Adipocyte (in vitro differentiated cells): ENCODE results near the gene SAMM50.

ENCODE experiments used
- DNase-seq: peaks from one replicate; pipeline ENCODE4 v3.0.0-alpha.2; 2015; ENCODE audit warnings: low read depth
- H3K27me3 ChIP-seq: replicated peaks from 2 replicates; pipeline ENCODE4 v1.7.0; 2013; ENCODE audit warnings: mild to moderate bottlenecking, low read length, moderate library complexity; ENCODE audit not compliant: control insufficient read depth, insufficient read depth
- H3K36me3 ChIP-seq: 2 replicates; pipeline ENCODE4 v1.7.0; 2013; ENCODE audit warnings: low read length, mild to moderate bottlenecking, moderate library complexity; ENCODE audit not compliant: control insufficient read depth, insufficient read depth, severe bottlenecking
- H3K4me1 ChIP-seq: 2 replicates; pipeline ENCODE4 v1.7.0; 2013; ENCODE audit warnings: mild to moderate bottlenecking, low read length, moderate library complexity; ENCODE audit not compliant: control insufficient read depth, insufficient read depth
- H3K4me3 ChIP-seq: 2 replicates; pipeline ENCODE4 v1.7.0; 2013; ENCODE audit warnings: mild to moderate bottlenecking, low read length, moderate library complexity
- H3K9ac ChIP-seq: 2 replicates; pipeline ENCODE4 v1.7.0; 2013; ENCODE audit warnings: mild to moderate bottlenecking, low read length, moderate library complexity
- H3K9me3 ChIP-seq: 2 replicates; pipeline ENCODE4 v1.7.0; 2013; ENCODE audit warnings: mild to moderate bottlenecking, low read length, moderate library complexity; ENCODE audit not compliant: control insufficient read depth

SAMM50 gene

GRCh38 chr22:43968614-43969013 is 13.4 kb downstream of the SAMM50 start:
- no peak for DNase-seq
- no peaks in the 10 kb centered on the region for H3K9me3 ChIP-seq
- H3K4me1 ChIP-seq: no peaks in the 10 kb centered on the region
- H3K9ac ChIP-seq: no peak overlapping the region
- peaks cover 95% of the 10 kb centered on the region for H3K36me3 ChIP-seq
- H3K4me3 ChIP-seq: no peak overlapping the region
- H3K27me3 ChIP-seq: no peaks in the 10 kb centered on the region

GRCh38 chr22:43969021-43969878 is 14.0 kb downstream of the SAMM50 start:
- H3K27me3 ChIP-seq: no peaks in the 10 kb centered on the region
- H3K9me3 ChIP-seq: no peaks in the 10 kb centered on the region
- no peak for DNase-seq
- peaks cover 95% of the 10 kb centered on the region for H3K36me3 ChIP-seq
- no peaks in the 10 kb centered on the region for H3K4me1 ChIP-seq
- no peak overlapping the region for H3K9ac ChIP-seq
- H3K4me3 ChIP-seq: no peak overlapping the region

GRCh38 chr22:43969989-43970755 is 14.9 kb downstream of the SAMM50 start:
- no peaks in the 10 kb centered on the region for H3K9me3 ChIP-seq
- H3K4me1 ChIP-seq: no peaks in the 10 kb centered on the region
- no peak for DNase-seq
- no peak overlapping the region for H3K4me3 ChIP-seq
- no peak overlapping the region for H3K9ac ChIP-seq
- no peaks in the 10 kb centered on the region for H3K27me3 ChIP-seq
- H3K36me3 ChIP-seq: peaks cover 95% of the 10 kb centered on the region

- H3K9me3 ChIP-seq: no peaks in the 10 kb centered on the region
- H3K36me3 ChIP-seq: peaks cover 95% of the 10 kb centered on the region
- no peak overlapping the region for H3K9ac ChIP-seq
- H3K4me3 ChIP-seq: no peak overlapping the region
- DNase-seq: no peak
- H3K27me3 ChIP-seq: no peaks in the 10 kb centered on the region
- no peaks in the 10 kb centered on the region for H3K4me1 ChIP-seq
Measured at GRCh38 chr22:43971112-43971511, 15.9 kb downstream of the SAMM50 start.

GRCh38 chr22:43972931-43973462 is 17.8 kb downstream of the SAMM50 start:
- H3K9me3 ChIP-seq: no peaks in the 10 kb centered on the region
- no peak overlapping the region for H3K4me3 ChIP-seq
- H3K4me1 ChIP-seq: no peaks in the 10 kb centered on the region
- H3K36me3 ChIP-seq: peaks cover 95% of the 10 kb centered on the region
- H3K27me3 ChIP-seq: no peaks in the 10 kb centered on the region
- H3K9ac ChIP-seq: no peak overlapping the region
- no peak for DNase-seq

- Histone ChIP-seq H3K9ac (no peak overlapping the region), H3K27me3 (no peaks in the 10 kb centered on the region), H3K4me1 (no peaks in the 10 kb centered on the region), H3K36me3 (peaks cover 95% of the 10 kb centered on the region), H3K4me3 (no peak overlapping the region), H3K9me3 (no peaks in the 10 kb centered on the region)
- no peak for DNase-seq
Measured at GRCh38 chr22:43974028-43974545, 18.8 kb downstream of the SAMM50 start.

DNA sequence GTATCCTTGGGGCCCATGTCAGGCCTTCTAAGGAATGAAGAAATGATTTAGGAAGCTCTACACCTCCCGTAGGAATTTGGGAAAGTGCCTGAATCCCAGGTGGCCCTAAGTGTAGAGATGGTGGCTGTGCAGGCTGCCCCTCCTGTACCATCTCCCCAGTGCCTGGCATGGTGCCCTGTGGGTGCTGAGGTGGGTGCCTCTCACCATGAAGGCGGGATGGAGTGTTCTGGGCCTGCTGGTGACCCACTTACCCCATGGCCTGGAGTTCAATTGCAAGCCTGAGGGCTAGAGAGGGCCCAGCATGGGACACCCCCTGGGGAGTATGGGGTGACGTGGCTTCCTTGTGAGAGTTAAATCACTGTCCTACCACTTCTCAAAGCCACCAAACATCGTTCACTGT is 19.8 kb downstream of the SAMM50 start:
- Histone ChIP-seq H3K27me3 (no peaks in the 10 kb centered on the region), H3K4me1 (no peaks in the 10 kb centered on the region), H3K4me3 (no peak overlapping the region), H3K9ac (no peak overlapping the region), H3K36me3 (peaks cover 95% of the 10 kb centered on the region), H3K9me3 (no peaks in the 10 kb centered on the region)
- no peak for DNase-seq

DNA sequence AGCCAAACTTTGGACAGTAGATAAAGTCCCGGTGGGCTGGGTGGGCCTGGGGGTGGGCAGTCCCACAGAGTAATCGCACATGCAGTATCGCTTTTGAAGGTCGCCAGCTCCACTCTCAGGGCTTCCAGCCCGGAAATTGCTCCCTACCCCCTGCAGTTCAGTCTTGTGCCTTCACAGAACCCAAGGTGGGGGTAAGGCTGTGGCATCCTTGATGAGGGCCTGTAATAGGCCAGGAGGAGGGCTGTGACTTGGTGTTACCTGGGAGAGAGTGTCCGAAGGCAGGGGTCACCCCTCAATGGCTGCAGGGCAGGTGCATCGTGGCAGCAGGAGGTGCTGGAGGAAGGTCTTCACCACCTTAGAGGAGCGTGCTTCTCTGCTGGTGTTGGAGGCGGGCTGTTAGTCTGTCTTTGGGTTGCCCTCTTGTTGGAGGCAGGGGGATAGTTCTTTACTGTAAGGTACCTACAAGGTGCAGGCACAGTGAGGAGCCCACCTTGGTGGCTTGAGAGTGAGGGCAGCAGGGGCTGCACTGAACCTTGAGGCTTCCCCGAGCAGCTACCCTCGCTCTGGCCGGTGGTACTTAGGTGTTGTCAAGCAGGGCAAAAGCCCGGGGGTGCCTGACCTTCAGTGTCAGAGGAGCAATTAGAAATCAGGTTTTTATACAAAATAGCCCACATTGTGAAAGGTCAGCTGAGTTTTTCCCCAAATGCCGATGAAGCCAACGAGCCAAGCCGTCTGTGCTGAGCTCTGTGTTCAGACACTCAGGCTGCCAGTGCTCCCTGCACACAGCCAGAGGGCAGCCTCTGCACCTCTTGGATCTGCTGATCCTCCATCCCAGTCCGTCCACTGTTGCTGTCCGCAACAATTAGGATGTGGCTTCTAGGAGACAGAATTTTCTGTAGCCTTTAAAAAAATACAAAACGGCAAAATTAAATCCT is 21.9 kb downstream of the SAMM50 start:
- peaks cover 100% of the 10 kb centered on the region for H3K36me3 ChIP-seq
- H3K4me1 ChIP-seq: no peaks in the 10 kb centered on the region
- H3K4me3 ChIP-seq: no peak overlapping the region
- H3K27me3 ChIP-seq: no peaks in the 10 kb centered on the region
- no peak overlapping the region for H3K9ac ChIP-seq
- DNase-seq: no peak
- no peaks in the 10 kb centered on the region for H3K9me3 ChIP-seq

- no peak for DNase-seq
- no peak overlapping the region for H3K9ac ChIP-seq
- H3K4me1 ChIP-seq: no peaks in the 10 kb centered on the region
- H3K4me3 ChIP-seq: no peak overlapping the region
- H3K36me3 ChIP-seq: peaks cover 100% of the 10 kb centered on the region
- H3K9me3 ChIP-seq: no peaks in the 10 kb centered on the region
- no peaks in the 10 kb centered on the region for H3K27me3 ChIP-seq
Measured at GRCh38 chr22:43978558-43978957, 23.3 kb downstream of the SAMM50 start.

GRCh38 chr22:43980579-43980978 is 25.3 kb downstream of the SAMM50 start:
- H3K9ac ChIP-seq: no peak overlapping the region
- no peaks in the 10 kb centered on the region for H3K9me3 ChIP-seq
- no peak for DNase-seq
- no peaks in the 10 kb centered on the region for H3K4me1 ChIP-seq
- no peak overlapping the region for H3K4me3 ChIP-seq
- peaks cover 97% of the 10 kb centered on the region for H3K36me3 ChIP-seq
- no peaks in the 10 kb centered on the region for H3K27me3 ChIP-seq
